ENCODE data around the gene UBXN1.

GRCh38 chr11:62648185-62648966 is 30.5 kb downstream of the UBXN1 start:
- TF ChIP-seq CTCF (IDR thresholded peaks at IDR 0.05) (no peak), POLR2A (IDR thresholded peaks at IDR 0.05) (no peak)

Measured in tibial nerve (tissue), 3 donors.